ENCODE measurements around the gene RBM6. TPM values are rescaled to one million over a fixed set of nuclear protein-coding genes. Genes with fewer than 3 reads are reported as not detected.
A peak's percentile ranks its signal among the peaks of the same experiment; 100 is the strongest.

RBM6 gene
- total RNA-seq, 1 experiment from 2014 or later, result 58.0 TPM

DNA sequence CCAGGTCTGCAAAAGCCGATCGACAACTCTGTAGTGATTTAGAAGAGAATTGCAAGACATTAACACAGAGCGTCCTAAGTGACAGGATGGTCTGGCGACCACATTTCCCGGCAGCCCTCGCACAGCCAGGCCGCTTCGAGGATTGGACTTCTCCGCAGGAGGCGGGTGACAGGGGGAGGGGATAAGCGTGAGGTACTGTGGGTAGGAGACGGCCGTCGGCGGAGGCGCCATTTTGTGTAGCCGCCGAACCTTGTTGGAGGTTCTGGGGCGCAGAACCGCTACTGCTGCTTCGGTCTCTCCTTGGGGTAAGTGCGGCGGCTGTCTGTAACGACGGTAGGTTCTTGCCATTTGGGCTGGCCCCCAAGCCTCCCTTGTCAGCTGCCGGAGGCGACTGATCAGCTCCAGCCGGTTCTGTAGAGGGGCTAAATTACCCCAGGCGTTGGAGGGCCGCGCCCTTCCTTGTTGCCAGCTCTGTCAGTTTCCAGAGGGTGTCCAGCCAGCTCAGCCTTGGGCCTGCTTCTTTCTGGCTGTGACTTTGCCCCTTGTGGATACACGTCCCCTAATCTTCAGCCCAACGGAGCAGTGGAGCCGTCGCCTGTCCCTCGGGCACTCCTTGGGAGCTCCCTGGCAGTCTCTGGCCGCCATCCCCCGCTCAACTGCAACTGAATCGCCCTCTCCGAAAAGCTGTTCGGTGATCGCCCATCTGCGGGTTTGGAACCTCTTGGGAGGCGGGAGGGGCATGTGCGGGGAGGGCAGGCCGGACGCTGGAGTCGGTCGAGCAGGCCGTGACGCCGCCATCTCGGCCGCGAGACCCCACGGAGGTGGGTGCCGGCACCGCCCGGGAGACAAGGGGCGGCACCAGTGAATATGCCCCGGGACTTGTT, 149.0 kb downstream of the RBM6 start, which contains the start of gene RBM5:
TSS of gene RBM5 (plus strand) at position 195 of the 884 bp plus-strand sequence. CDS start 1,516 bp downstream, outside the sequence.
- intact Hi-C loops (cut with micrococcal nuclease), result loop anchor here (5.0 kb wide), 1 partner anchor 287 kb away; the partner anchor contains the start of gene INKA1
- Mint-ChIP-seq H3K27me3 (ENCODE audit: insufficient read depth, unreplicated experiment) (no peaks in the 10 kb centered on the region), H3K4me1 (ENCODE audit: insufficient read depth, unreplicated experiment) (peaks cover 10% of the 10 kb centered on the region), H3K9me3 (ENCODE audit: unreplicated experiment) (no peaks in the 10 kb centered on the region), H3K36me3 (ENCODE audit: insufficient read depth, unreplicated experiment) (peaks cover 41% of the 10 kb centered on the region), H3K27ac (ENCODE audit: low read depth, unreplicated experiment) (peak within 1 kb of the TSS; percentile 99), H3K4me3 (ENCODE audit: unreplicated experiment) (peak within 1 kb of the TSS; percentile 92)
- no peak for TF ChIP-seq CTCF (IDR thresholded peaks at IDR 0.05; ENCODE audit: unreplicated experiment)
- ChIA-PET POLR2A (interaction anchor here (0.7 to 2.9 kb wide), 18 partner anchors 12 to 451 kb away, joined by 3 to 10 read pairs (median 4); partner anchors contain the start of genes GNAI2, INKA1, IP6K1 and MON1A), CTCF (interaction anchor here (0.6 to 1.9 kb wide), 8 partner anchors 100 to 388 kb away, joined by 3 to 8 read pairs (median 3); no protein-coding TSS in a partner anchor)
- DNase-seq (ENCODE audit: unreplicated experiment), result peak; percentile 93
- BruUV-seq (replicated peaks), result no TSS peak

DNA sequence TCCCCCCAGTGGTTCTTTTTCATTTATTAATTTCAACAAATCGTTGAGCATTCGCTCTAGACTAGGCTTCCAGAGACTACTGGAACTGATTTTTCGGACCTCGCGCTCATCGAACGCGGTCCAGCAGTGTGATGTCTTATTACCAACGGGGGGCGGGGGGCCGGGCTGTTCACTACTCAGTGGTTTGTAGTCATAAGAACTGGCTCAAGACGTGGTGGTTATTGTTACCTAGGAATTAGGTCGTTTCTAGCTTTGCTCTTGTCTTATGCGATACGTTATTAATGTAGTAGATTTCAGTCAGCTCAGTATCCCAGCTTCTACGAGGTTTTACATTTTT, 149.6 kb downstream of the RBM6 start:
- no peak for TF ChIP-seq CTCF (IDR thresholded peaks at IDR 0.05; ENCODE audit: unreplicated experiment)
- no peaks in the 10 kb centered on the region for H3K27me3 Mint-ChIP-seq (ENCODE audit: insufficient read depth, unreplicated experiment)
- peaks cover 47% of the 10 kb centered on the region for H3K36me3 Mint-ChIP-seq (ENCODE audit: insufficient read depth, unreplicated experiment)
- CTCF ChIA-PET, result interaction anchor here (0.7 to 1.9 kb wide), 7 partner anchors 13 to 388 kb away, joined by 3 to 8 read pairs (median 3); no protein-coding TSS in a partner anchor
- peak overlapping the region; percentile 92 for H3K4me3 Mint-ChIP-seq (ENCODE audit: unreplicated experiment)
- intact Hi-C loops (cut with micrococcal nuclease), result loop anchor here (5.0 kb wide), 1 partner anchor 287 kb away; the partner anchor contains the start of gene INKA1
- DNase-seq (ENCODE audit: unreplicated experiment), result peak; percentile 14
- no peaks in the 10 kb centered on the region for H3K9me3 Mint-ChIP-seq (ENCODE audit: unreplicated experiment)
- no TSS peak for BruUV-seq (replicated peaks)
- POLR2A ChIA-PET, result interaction anchor here (0.7 to 2.9 kb wide), 22 partner anchors 10 to 451 kb away, joined by 3 to 10 read pairs (median 4); partner anchors contain the start of genes GNAI2, INKA1, IP6K1 and MON1A
- peaks cover 10% of the 10 kb centered on the region for H3K4me1 Mint-ChIP-seq (ENCODE audit: insufficient read depth, unreplicated experiment)
- H3K27ac Mint-ChIP-seq (ENCODE audit: low read depth, unreplicated experiment), result peak overlapping the region; percentile 99

GRCh38 chr3:50090984-50091383, 151.0 kb downstream of the RBM6 start:
- Mint-ChIP-seq H3K4me1 (ENCODE audit: insufficient read depth, unreplicated experiment) (peaks cover 14% of the 10 kb centered on the region), H3K4me3 (ENCODE audit: unreplicated experiment) (peak overlapping the region; percentile 92), H3K27ac (ENCODE audit: low read depth, unreplicated experiment) (peak overlapping the region; percentile 99), H3K27me3 (ENCODE audit: insufficient read depth, unreplicated experiment) (no peaks in the 10 kb centered on the region), H3K9me3 (ENCODE audit: unreplicated experiment) (no peaks in the 10 kb centered on the region), H3K36me3 (ENCODE audit: insufficient read depth, unreplicated experiment) (peaks cover 61% of the 10 kb centered on the region)
- no peak for DNase-seq (ENCODE audit: unreplicated experiment)
- CTCF ChIA-PET, result interaction anchor here (0.6 to 1.4 kb wide), 4 partner anchors 30 to 351 kb away, joined by 3 to 5 read pairs (median 4); no protein-coding TSS in a partner anchor
- no peak for TF ChIP-seq CTCF (IDR thresholded peaks at IDR 0.05; ENCODE audit: unreplicated experiment)
- intact Hi-C loops (cut with micrococcal nuclease), result no loop called here
- no TSS peak for BruUV-seq (replicated peaks)
- POLR2A ChIA-PET, result interaction anchor here (0.8 to 1.7 kb wide), 4 partner anchors 11 to 288 kb away, joined by 3 to 9 read pairs (median 5); partner anchors contain the start of genes INKA1, MON1A and RBM6
